ENCODE data around the gene METTL15. TPM values are rescaled to one million over a fixed set of nuclear protein-coding genes. Genes with fewer than 3 reads are reported as not detected.

METTL15 gene
- total and polyA plus RNA-seq, 8 donors: 9.6 to 21.2 (median 19.0) TPM

- ATAC-seq: no peak
- Histone ChIP-seq H3K9me3 (peaks cover 0 to 40% of the 10 kb centered on the region in 2 donors), H3K27me3 (no peaks in the 10 kb centered on the region), H3K27ac (no peak overlapping the region), H3K4me3 (no peak overlapping the region), H3K36me3 (peaks cover 0 to 29% of the 10 kb centered on the region in 2 donors), H3K4me1 (no peaks in the 10 kb centered on the region)
- no peak for TF ChIP-seq CTCF (IDR thresholded peaks at IDR 0.05)
- intact Hi-C loops (cut with DNase I): no loop called here
- DNase-seq: no peak
Observed at GRCh38 chr11:28137832-28138231, 29.6 kb downstream of the METTL15 start.

DNA sequence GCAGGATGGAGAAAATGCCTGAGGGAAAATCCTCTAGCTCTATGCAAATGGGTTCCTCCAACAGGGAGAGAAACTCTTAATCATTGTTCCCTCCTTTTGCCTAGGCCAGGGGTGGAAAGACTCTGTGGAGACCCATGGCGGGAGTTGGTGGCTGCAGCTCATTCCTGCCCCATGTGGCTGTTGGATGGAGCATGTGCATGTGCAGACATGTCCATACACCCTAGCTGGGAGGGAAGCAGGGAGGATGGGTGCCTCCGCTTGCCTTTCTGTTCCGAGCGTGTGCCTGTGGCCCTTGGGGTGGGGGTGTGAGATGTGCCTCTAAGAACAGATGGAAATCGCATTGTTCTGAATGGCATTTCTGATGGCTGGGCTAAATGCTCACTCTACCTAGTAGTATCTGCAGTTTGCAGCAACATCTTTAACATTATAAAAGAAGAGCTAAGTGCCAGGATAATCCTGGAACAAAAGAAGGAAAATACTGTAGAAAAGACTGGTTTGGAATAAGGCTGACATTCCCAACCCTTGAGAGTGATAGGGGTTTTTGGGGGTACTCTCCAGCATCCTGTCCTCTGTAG is 31.7 kb downstream of the METTL15 start:
- ATAC-seq (no peak), DNase-seq (no peak)
- no peaks in the 10 kb centered on the region for H3K4me1 ChIP-seq
- intact Hi-C loops (cut with DNase I): no loop called here
- TF ChIP-seq CTCF (IDR thresholded peaks at IDR 0.05): no peak
- H3K4me3 ChIP-seq: no peak overlapping the region
- H3K9me3 ChIP-seq: peaks cover 0 to 40% of the 10 kb centered on the region in 2 donors
- H3K27ac ChIP-seq: no peak overlapping the region
- peaks cover 0 to 22% of the 10 kb centered on the region in 2 donors for H3K36me3 ChIP-seq
- H3K27me3 ChIP-seq: no peaks in the 10 kb centered on the region

- Histone ChIP-seq H3K27ac (no peak overlapping the region), H3K27me3 (no peaks in the 10 kb centered on the region), H3K36me3 (peaks cover 0 to 13% of the 10 kb centered on the region in 2 donors), H3K4me1 (no peaks in the 10 kb centered on the region), H3K9me3 (peaks cover 0 to 36% of the 10 kb centered on the region in 2 donors), H3K4me3 (no peak overlapping the region)
- no peak for TF ChIP-seq CTCF (IDR thresholded peaks at IDR 0.05)
- ATAC-seq (no peak), DNase-seq (no peak)
- intact Hi-C loops (cut with DNase I): no loop called here
Observed at GRCh38 chr11:28140689-28141455, 32.7 kb downstream of the METTL15 start.

DNA sequence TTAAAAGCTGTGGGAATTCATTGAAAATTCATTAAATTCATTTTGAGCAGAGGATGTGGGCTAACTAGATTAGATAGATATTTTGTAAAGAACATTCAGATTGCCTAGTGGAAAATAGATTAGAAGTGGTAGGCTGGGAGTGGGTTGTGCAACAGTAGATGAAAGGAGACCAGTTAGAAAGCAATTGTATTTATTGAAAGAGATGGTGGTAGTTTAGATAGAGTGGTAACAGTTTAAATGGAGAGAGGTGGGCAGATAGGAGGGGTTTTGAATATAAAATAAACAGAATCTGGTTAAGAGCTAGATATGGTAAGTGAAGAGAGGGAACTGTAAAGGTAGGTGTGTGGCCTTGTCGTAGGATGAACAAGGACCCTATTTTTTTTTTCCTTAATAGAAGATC is 34.5 kb downstream of the METTL15 start:
- H3K4me1 ChIP-seq: no peaks in the 10 kb centered on the region
- no peak overlapping the region for H3K27ac ChIP-seq
- no peak overlapping the region for H3K4me3 ChIP-seq
- H3K9me3 ChIP-seq: peaks cover 0 to 27% of the 10 kb centered on the region in 2 donors
- DNase-seq (no peak), ATAC-seq (no peak)
- TF ChIP-seq CTCF (IDR thresholded peaks at IDR 0.05): no peak
- peaks cover 0 to 12% of the 10 kb centered on the region in 2 donors for H3K36me3 ChIP-seq
- H3K27me3 ChIP-seq: no peaks in the 10 kb centered on the region
- intact Hi-C loops (cut with DNase I): no loop called here

GRCh38 chr11:28144808-28145207 is 36.6 kb downstream of the METTL15 start:
- H3K4me3 ChIP-seq: no peak overlapping the region
- peaks cover 0 to 5% of the 10 kb centered on the region in 2 donors for H3K36me3 ChIP-seq
- intact Hi-C loops (cut with DNase I): no loop called here
- H3K4me1 ChIP-seq: no peaks in the 10 kb centered on the region
- ATAC-seq (no peak), DNase-seq (no peak)
- H3K9me3 ChIP-seq: peaks cover 0 to 15% of the 10 kb centered on the region in 2 donors
- H3K27ac ChIP-seq: no peak overlapping the region
- TF ChIP-seq CTCF (IDR thresholded peaks at IDR 0.05): no peak
- H3K27me3 ChIP-seq: no peaks in the 10 kb centered on the region
